Stimulated activated CD8-positive, alpha-beta memory T cell treated with anti-CD3 and anti-CD28 coated beads, Interleukin-7, amount 100 ng/mL, for 4 hours (primary cell): Measurements from ENCODE around the gene MRPS15.

ENCODE experiments used
- DNase-seq, 2 donors: peaks; one replicate each; pipeline ENCODE4 v3.0.0-alpha.2; 2020; ENCODE audit warnings: low read depth in 2 of 2

The MRPS15 gene

GRCh38 chr1:36420409-36420808 is 43.8 kb downstream of the MRPS15 start:
- DNase-seq: no peak

- DNase-seq: no peak
Measured at GRCh38 chr1:36419569-36419968, 44.6 kb downstream of the MRPS15 start.

- no peak for DNase-seq
Measured at GRCh38 chr1:36419140-36419539, 45.0 kb downstream of the MRPS15 start.

GRCh38 chr1:36417931-36418330 is 46.3 kb downstream of the MRPS15 start:
- no peak for DNase-seq

GRCh38 chr1:36415661-36416326 is 48.4 kb downstream of the MRPS15 start:
- no peak for DNase-seq

- no peak for DNase-seq
Measured at GRCh38 chr1:36414384-36414783, 49.8 kb downstream of the MRPS15 start.

- DNase-seq: peak in 1 of 2 donors; percentile 15
Measured at GRCh38 chr1:36411674-36412648, 52.2 kb downstream of the MRPS15 start.

- no peak for DNase-seq
Measured at GRCh38 chr1:36408479-36408878, 55.7 kb downstream of the MRPS15 start.

GRCh38 chr1:36406440-36406839 is 57.7 kb downstream of the MRPS15 start:
- no peak for DNase-seq
